Prostate gland (tissue), 2 donors: ENCODE results near the gene MINAR2. TPM values are rescaled to one million over a fixed set of nuclear protein-coding genes. Genes with fewer than 3 reads are reported as not detected.

Experiments used
- DNase-seq: peaks from one replicate; pipeline ENCODE4 v3.0.0-alpha.2; 2019; ENCODE audit warnings: low spot score
- H3K27ac ChIP-seq, 2 donors: fragments of 200-600 bp; sonication (generic); 2 replicates each; pipeline ENCODE4 v1.5.1; 2017 to 2019
- H3K27me3 ChIP-seq: fragments of 200-600 bp; sonication (generic); replicated peaks from 2 replicates; pipeline ENCODE4 v1.5.1; 2019; ENCODE audit not compliant: insufficient read depth
- H3K36me3 ChIP-seq, 2 donors: fragments of 200-600 bp; sonication (generic); 1 replicate in 1 of 2; 2 replicates in 1 of 2; pipeline versions ENCODE4 v1.5.1 to v1.8.1; 2017 to 2019
- H3K4me1 ChIP-seq: fragments of 200-600 bp; sonication (generic); replicated peaks from 2 replicates; pipeline ENCODE4 v1.5.1; 2019
- H3K4me3 ChIP-seq, 2 donors: fragments of 200-600 bp; sonication (generic); 2 replicates each; pipeline ENCODE4 v1.5.1; 2017 to 2019
- H3K9me3 ChIP-seq: fragments of 200-600 bp; sonication (generic); 2 replicates; pipeline ENCODE4 v1.5.1; 2017
- CTCF ChIP-seq, 4 experiments: fragments of 200-600 bp in 2 of 4; fragments of 450-650 bp in 2 of 4; sonication (generic) in 2 of 4; IDR thresholded peaks; 1 replicate in 3 of 4; 2 replicates in 1 of 4; pipeline ENCODE4 v1.5.1; 2016 to 2019; ENCODE audit warnings: antibody characterized with exemption in 4 of 4, mild to moderate bottlenecking in 2 of 4, moderate library complexity in 2 of 4
- POLR2A ChIP-seq: fragments of 450-650 bp; IDR thresholded peaks from one replicate; pipeline ENCODE4 v1.6.1; 2016; ENCODE audit warnings: antibody characterized with exemption, mild to moderate bottlenecking
- POLR2AphosphoS5 ChIP-seq: sonication (generic); formaldehyde crosslinking; IDR thresholded peaks from one replicate; pipeline ENCODE4 v1.6.1; 2017; ENCODE audit warnings: antibody characterized with exemption
- WGBS: methylation state at CpG from one replicate; pipeline ENCODE4 v1.1.5; 2018; 5-methylcytosine and 5-hydroxymethylcytosine counted together
- intact Hi-C: fragments of 100-400 bp; cut with DNase I; formaldehyde crosslinking; loops from one replicate; pipeline ENCODE4 v1.14.2; 2022
- total RNA-seq, 2 donors: library from RNA; depleted of rRNA; stranded (reverse); fragments of >200 nt; gene quantifications; one replicate each; pipeline ENCODE4 v1.1.0, GENCODE V29; 2016

MINAR2 gene
- total RNA-seq, 2 donors from 2014 or later = not detected

- no peaks in the 10 kb centered on the region for H3K4me1 ChIP-seq
- H3K4me3 ChIP-seq = no peak overlapping the region
- H3K9me3 ChIP-seq = no peaks in the 10 kb centered on the region
- no peaks in the 10 kb centered on the region for H3K27me3 ChIP-seq
- 79% methylated on average over 1 of the region's 1 CpG for WGBS
- no peak for TF ChIP-seq CTCF (IDR thresholded peaks at IDR 0.05)
- no peak for TF ChIP-seq POLR2A
- TF ChIP-seq POLR2AphosphoS5 = no peak
- intact Hi-C loops = no loop called here
- no peak for DNase-seq
- H3K27ac ChIP-seq = no peak overlapping the region
- H3K36me3 ChIP-seq = no peaks in the 10 kb centered on the region
Measured at GRCh38 chr5:129718471-129719090, 29.3 kb upstream of the MINAR2 start.

- Histone ChIP-seq H3K4me1 (no peaks in the 10 kb centered on the region), H3K4me3 (no peak overlapping the region), H3K27ac (no peak overlapping the region), H3K27me3 (no peaks in the 10 kb centered on the region), H3K36me3 (no peaks in the 10 kb centered on the region), H3K9me3 (no peaks in the 10 kb centered on the region)
- intact Hi-C loops = no loop called here
- WGBS = 24% methylated on average over 2 of the region's 2 CpGs
- no peak for TF ChIP-seq POLR2AphosphoS5
- TF ChIP-seq POLR2A = no peak
- no peak for TF ChIP-seq CTCF (IDR thresholded peaks at IDR 0.05)
- DNase-seq = no peak
Measured at GRCh38 chr5:129724222-129724621, 23.7 kb upstream of the MINAR2 start.

- Histone ChIP-seq H3K27me3 (no peaks in the 10 kb centered on the region), H3K36me3 (no peaks in the 10 kb centered on the region), H3K9me3 (no peaks in the 10 kb centered on the region), H3K4me1 (no peaks in the 10 kb centered on the region), H3K4me3 (no peak overlapping the region), H3K27ac (no peak overlapping the region)
- intact Hi-C loops = no loop called here
- 88% methylated on average over 4 of the region's 4 CpGs for WGBS
- TF ChIP-seq POLR2AphosphoS5 (no peak), CTCF (IDR thresholded peaks at IDR 0.05) (no peak), POLR2A (no peak)
- no peak for DNase-seq
Measured at GRCh38 chr5:129724647-129725046, 23.2 kb upstream of the MINAR2 start.

GRCh38 chr5:129739773-129740172 lies 8.1 kb upstream of the MINAR2 start:
- WGBS = 79% methylated on average over 2 of the region's 2 CpGs
- H3K36me3 ChIP-seq = no peaks in the 10 kb centered on the region
- no peak overlapping the region for H3K4me3 ChIP-seq
- H3K27ac ChIP-seq = no peak overlapping the region
- intact Hi-C loops = no loop called here
- no peak for TF ChIP-seq POLR2AphosphoS5
- TF ChIP-seq CTCF (IDR thresholded peaks at IDR 0.05) = no peak
- TF ChIP-seq POLR2A = no peak
- DNase-seq = no peak
- H3K9me3 ChIP-seq = no peaks in the 10 kb centered on the region
- H3K27me3 ChIP-seq = no peaks in the 10 kb centered on the region
- H3K4me1 ChIP-seq = no peaks in the 10 kb centered on the region

- Histone ChIP-seq H3K4me1 (no peaks in the 10 kb centered on the region), H3K9me3 (no peaks in the 10 kb centered on the region), H3K4me3 (no peak overlapping the region), H3K36me3 (no peaks in the 10 kb centered on the region), H3K27me3 (no peaks in the 10 kb centered on the region), H3K27ac (no peak overlapping the region)
- 68% methylated on average over 2 of the region's 2 CpGs for WGBS
- intact Hi-C loops = no loop called here
- TF ChIP-seq POLR2AphosphoS5 = no peak
- no peak for TF ChIP-seq CTCF (IDR thresholded peaks at IDR 0.05)
- no peak for TF ChIP-seq POLR2A
- DNase-seq = no peak
Measured at GRCh38 chr5:129743541-129744187, 4.2 kb upstream of the MINAR2 start.
